DMS79 treated with DMSO at 0.1 percent for 48 hours (cell line): ENCODE data around the gene RPL10.
"Not testable (repeated sequence)": the region's sequence is repeated elsewhere in the genome, so short reads cannot be mapped to it uniquely, and the experiment has no call there.

Source experiments
- DNase-seq: peaks from one replicate; lab custom pipeline; 2025; lab: John Stamatoyannopoulos, UW

The RPL10 gene

GRCh38 chrX:154378059-154378798 lies 19.9 kb upstream of the RPL10 start:
- peak; percentile 29 for DNase-seq

DNA sequence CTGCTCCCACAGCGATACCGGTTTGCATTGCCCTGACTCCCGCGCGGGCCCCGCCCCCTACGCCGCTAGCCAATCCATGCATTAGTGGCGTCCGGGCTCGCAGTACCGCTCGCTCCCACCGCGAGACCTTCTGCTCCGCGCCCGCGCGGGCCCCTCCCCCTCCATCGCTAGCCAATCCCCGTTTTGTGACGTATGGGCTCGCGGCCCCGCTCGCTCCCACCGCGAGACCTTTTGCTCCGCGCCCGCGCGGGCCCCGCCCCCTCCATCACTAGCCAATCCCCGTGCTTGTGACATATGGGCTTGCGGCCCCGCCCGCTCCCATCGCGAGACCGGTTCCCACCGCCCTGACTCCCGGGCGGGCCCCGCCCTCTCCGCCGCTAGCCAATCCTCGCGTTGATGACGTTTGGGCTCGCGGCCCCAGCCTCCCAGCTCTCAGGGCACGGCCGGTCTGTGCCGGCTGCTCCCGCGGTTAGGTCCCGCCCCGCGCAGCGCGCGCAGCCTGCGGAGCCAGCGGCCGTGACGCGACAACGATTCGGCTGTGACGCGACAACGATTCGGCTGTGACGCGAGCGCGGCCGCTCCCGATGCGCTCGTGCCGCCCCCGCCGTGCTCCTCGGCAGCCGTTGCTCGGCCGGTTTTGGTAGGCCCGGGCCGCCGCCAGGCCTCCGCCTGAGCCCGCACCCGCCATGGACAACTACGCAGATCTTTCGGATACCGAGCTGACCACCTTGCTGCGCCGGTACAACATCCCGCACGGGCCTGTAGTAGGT lies 19.2 kb upstream of the RPL10 start, which contains the start of gene EMD:
EMD (plus strand) TSS at position 497 of the 770 bp plus-strand sequence; CDS start at position 687, 190 bp downstream.
- DNase-seq = peak; percentile 93

DNA sequence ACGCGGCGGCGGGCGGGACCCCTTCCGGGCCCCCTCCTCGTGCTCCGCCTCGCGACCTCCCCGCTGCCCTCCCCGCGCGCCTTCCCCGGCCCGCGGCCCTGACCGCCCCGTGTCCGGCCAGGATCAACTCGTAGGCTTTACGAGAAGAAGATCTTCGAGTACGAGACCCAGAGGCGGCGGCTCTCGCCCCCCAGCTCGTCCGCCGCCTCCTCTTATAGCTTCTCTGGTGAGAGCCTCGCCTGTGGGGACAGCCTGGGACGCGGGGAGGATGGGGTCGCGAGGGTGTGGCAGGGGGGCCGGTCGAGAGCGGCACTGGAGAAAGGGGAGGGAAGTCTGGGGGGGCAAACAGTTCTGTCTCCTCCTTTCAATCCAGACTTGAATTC lies 18.6 kb upstream of the RPL10 start:
- no peak for DNase-seq

DNA sequence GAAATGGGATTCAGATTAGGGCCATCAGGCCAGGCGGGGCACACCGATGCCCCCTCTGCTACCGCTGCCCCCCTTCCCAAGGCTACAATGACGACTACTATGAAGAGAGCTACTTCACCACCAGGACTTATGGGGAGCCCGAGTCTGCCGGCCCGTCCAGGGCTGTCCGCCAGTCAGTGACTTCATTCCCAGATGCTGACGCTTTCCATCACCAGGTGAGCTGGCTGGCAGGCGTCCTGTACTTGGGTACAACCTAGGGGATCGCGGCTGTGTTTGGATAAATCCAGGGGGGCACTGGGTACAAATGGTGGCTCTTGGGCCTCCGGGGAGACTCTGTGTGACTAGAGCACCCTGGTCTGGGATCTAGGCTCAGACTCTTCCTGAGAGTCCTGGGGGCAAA lies 18.0 kb upstream of the RPL10 start:
- DNase-seq = no peak

- no peak for DNase-seq
Observed at GRCh38 chrX:154380787-154381186, 17.4 kb upstream of the RPL10 start.

DNA sequence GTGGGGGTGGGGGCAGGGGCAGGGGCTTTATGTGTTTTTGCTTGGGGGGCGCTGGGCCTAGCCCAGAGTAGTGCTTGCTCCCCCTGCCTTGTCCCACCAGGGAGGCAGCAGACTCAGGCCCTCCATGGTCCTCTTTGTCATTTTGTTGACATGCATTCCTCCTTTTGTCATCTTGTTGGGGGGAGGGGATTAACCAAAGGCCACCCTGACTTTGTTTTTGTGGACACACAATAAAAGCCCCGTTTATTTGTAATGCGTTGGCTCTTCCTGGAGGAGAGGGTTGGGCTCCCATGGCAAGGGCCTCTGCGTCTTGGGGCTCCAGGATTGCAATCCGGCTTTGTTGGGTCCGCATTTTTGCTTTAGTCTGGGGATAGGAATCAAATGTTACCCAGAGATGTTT lies 16.9 kb upstream of the RPL10 start:
- no peak for DNase-seq

GRCh38 chrX:154382483-154383069 lies 15.6 kb upstream of the RPL10 start:
- no peak for DNase-seq

DNA sequence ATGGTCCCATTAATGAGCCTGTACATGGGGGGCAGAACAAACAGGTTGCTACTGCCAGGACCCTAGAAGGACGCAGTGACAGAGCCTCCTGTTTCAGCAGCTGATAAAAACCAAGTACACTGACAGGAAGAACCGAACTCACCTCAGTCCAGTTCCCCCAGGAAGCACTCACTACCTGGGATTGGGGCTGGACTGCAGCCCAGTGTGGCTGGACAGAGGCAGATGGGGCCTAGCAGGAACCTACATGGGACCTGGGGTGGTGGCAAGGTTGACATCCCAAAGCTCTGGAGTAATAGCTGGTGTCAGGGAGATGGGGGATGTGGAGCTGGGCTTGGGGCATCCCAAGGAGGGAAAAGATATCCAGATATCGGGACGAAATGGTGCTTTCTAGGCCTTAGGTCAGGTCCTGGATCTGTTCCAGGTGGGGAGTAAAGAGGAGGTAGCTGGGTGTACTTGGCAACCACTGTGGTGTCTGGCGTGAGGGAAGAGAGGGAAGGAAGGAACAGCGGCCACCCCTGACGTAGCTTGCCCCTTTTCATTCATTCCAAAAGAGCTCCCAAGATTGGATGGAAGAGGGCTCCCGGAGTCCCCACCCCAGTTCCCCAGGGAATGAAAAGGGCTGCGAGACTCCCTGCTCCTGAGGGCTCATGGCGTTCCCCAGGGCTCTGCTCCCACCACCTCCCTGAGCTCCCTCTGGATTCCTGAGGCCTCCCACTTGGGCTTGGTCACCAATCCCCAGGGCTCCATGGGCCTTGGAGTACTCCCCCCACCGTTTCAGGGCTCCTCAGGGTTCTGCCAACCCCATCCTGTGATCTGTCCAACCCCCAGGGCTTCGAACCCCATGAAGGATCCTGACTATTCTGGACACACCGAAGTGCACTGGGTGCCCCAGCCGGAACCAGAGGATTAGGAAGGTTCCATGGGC lies 14.6 kb upstream of the RPL10 start:
- no peak for DNase-seq

DNA sequence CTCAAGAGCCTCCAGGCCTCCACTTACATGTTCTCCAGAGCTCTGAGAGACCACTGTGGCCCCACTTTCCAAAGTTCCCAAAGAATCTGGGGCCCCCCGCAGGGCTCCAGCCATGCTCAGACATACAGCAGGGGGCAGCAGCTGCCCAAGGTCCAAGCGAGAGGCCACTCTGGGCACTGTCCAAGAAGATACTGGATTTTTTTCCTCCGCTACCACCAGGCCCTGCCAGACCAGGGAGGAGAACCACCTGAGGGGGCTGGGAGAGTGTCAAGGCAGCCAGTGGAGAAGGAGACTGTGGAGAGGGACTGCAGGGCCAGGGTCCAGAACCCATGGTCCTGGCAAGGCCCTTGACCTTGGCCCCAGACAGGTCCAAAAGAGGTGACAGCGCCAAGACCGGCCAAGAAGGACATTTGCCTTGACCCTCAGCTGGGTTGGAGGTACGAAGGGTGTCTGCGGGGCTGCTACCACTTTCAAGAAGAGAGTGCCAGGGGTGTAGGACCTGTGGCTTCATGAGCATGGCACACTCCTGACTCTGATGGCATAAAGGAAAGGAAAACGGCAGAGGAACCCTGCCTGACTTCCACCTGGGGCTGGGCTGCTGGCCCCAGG lies 13.8 kb upstream of the RPL10 start:
- DNase-seq = no peak

GRCh38 chrX:154388094-154388493 lies 10.1 kb upstream of the RPL10 start:
- DNase-seq = not testable (repeated sequence)

GRCh38 chrX:154388649-154389048 lies 9.5 kb upstream of the RPL10 start:
- not testable (repeated sequence) for DNase-seq

DNA sequence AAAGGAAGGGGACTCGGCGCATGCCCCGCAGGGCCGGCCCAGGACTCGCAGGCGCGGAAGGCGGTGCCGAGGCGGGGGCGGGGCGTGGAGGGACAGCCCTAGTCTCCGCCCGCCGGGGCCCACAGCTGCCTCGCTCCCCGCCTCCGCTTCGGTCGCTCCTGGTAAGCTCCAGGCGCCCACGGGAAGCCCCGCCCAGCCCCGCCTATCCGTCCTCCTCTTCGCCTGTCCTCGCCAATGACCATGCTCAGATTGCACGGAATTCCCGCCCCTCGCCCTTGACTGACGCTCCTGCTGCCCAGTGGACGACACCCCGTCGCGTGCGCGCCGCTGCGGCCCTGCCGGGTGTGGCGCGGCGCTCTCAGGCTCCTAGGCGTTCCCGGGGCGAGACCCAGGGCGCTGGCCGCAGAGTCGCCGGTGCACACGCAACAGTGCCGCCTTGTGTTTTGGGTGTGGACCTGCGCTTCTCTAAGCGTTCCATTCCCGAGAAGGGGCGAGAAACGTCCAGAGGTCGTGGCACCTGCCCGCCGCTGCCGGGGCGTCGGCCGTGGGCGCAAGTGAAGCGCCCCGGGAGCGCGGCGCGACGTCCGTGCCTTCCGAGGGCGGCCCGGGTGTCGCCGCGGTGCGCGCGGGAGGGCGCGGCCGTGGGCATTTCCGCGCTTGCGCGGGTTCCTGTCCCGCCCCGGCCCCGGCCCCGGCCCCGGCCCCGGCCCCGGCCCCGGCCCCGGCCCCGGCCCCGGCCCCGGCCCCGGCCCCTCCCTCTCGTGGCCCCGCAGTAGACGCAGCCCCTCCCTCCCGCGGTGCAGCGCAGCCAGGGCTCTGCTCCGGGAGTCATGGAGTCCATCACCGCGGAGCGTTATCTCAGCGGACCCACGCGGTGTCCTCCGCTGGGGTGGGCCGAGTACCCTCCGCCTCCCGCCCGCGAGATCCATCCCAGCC lies 8.1 kb upstream of the RPL10 start:
- not testable (repeated sequence) for DNase-seq

DNA sequence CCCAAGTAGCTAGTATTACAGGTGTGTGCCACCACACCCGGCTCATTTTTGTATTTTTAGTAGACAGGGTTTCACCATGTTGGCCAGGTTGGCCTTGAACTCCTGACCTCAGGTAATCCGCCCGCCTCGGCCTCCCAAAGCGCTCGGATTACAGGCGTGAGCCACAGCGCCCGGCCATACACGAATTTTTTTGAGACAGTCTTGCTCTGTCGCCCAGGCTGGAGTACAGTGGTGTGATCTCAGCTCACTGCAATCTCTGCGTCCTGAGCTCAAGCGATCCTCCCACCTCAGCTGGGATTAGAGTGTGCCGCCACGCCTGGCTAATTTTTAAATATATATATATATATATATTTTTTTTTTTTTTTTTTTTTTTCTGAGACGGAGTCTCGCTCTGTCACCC lies 1.8 kb upstream of the RPL10 start:
- DNase-seq = not testable (repeated sequence)

GRCh38 chrX:154396973-154397887 lies 947 bp upstream of the RPL10 start:
- DNase-seq = peak; percentile 35

- peak; percentile 46 for DNase-seq
Observed at GRCh38 chrX:154398668-154399526, 720 bp downstream of the RPL10 start.

GRCh38 chrX:154399527-154400368 lies 1.6 kb downstream of the RPL10 start:
- no peak for DNase-seq

GRCh38 chrX:154400369-154400817 lies 2.2 kb downstream of the RPL10 start:
- not testable (repeated sequence) for DNase-seq
